HFFc6 (cell line): ENCODE results near the gene CCDC146. TPM values are rescaled to one million over a fixed set of nuclear protein-coding genes. Genes with fewer than 3 reads are reported as not detected.

Source experiments
- DNase-seq: peaks from one replicate; pipeline ENCODE4 v3.0.0-alpha.2; 2018
- H3K27ac Mint-ChIP-seq: 2 replicates; pipeline ENCODE4 v1.8.0; 2020; ENCODE audit warnings: mild to moderate bottlenecking, mixed read lengths
- H3K27me3 Mint-ChIP-seq: 2 replicates; pipeline ENCODE4 v1.8.0; 2021; ENCODE audit warnings: mild to moderate bottlenecking, moderate library complexity, mixed read lengths; ENCODE audit not compliant: insufficient read depth
- H3K36me3 Mint-ChIP-seq: 2 replicates; pipeline ENCODE4 v1.8.0; 2021; ENCODE audit warnings: low read depth, mixed read lengths
- H3K4me1 Mint-ChIP-seq: 2 replicates; pipeline ENCODE4 v1.8.0; 2020; ENCODE audit warnings: low read depth, mixed read lengths
- H3K4me3 Mint-ChIP-seq: 2 replicates; pipeline ENCODE4 v1.8.0; 2020; ENCODE audit warnings: mild to moderate bottlenecking, moderate library complexity, mixed read lengths
- H3K9me3 Mint-ChIP-seq: 2 replicates; pipeline ENCODE4 v1.8.0; 2020; ENCODE audit warnings: mild to moderate bottlenecking, mixed read lengths
- total RNA-seq, 6 experiments: library from RNA; stranded (reverse); fragmentation: NEBNext Ultra II Directional; extraction: Animal tissue kit (Norgen Biotek cat#: 25700); gene quantifications; 2 replicates in 1 of 6; 3 replicates in 5 of 6; pipeline ENCODE4 v1.2.3, GENCODE V29; 2021
- TF ChIP-seq, protein P1 (sequence below): fragments of 200-600 bp; sonication (generic); IDR thresholded peaks from 2 replicates; pipeline ENCODE4 v1.5.0; 2021; ENCODE audit warnings: antibody characterized with exemption, mild to moderate bottlenecking

CCDC146 gene
- total RNA-seq, 6 experiments from 2014 or later = 0.09 to 0.70 (median 0.57) TPM

DNA sequence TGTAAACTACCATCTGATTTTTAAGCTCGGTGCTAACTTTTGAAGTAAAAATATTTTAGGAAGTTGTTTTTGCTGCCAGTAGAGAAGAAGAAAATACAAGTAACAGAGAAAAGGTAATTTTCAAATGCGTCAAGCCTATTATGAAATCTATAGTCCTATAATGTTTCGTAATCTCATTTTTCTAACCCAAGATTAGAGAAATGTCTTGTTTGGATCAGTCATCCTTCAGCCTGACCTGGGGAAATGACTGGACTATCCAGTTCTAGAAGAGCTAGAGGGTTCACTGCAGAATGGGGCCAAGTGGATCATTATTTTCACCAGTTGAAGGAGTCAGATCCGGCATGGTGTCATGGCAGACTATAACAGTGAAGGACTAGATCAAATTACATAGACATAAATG is 139.9 kb downstream of the CCDC146 start:
- H3K27me3 Mint-ChIP-seq = no peaks in the 10 kb centered on the region; the same call in 1 of the 2 replicates
- peaks cover 19% of the 10 kb centered on the region for H3K4me1 Mint-ChIP-seq
- TF ChIP-seq, protein P1, sequence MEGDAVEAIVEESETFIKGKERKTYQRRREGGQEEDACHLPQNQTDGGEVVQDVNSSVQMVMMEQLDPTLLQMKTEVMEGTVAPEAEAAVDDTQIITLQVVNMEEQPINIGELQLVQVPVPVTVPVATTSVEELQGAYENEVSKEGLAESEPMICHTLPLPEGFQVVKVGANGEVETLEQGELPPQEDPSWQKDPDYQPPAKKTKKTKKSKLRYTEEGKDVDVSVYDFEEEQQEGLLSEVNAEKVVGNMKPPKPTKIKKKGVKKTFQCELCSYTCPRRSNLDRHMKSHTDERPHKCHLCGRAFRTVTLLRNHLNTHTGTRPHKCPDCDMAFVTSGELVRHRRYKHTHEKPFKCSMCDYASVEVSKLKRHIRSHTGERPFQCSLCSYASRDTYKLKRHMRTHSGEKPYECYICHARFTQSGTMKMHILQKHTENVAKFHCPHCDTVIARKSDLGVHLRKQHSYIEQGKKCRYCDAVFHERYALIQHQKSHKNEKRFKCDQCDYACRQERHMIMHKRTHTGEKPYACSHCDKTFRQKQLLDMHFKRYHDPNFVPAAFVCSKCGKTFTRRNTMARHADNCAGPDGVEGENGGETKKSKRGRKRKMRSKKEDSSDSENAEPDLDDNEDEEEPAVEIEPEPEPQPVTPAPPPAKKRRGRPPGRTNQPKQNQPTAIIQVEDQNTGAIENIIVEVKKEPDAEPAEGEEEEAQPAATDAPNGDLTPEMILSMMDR = no peak
- H3K27ac Mint-ChIP-seq = no peak overlapping the region
- no peak overlapping the region for H3K4me3 Mint-ChIP-seq
- H3K9me3 Mint-ChIP-seq = no peaks in the 10 kb centered on the region
- H3K36me3 Mint-ChIP-seq = no peaks in the 10 kb centered on the region
- DNase-seq = no peak

DNA sequence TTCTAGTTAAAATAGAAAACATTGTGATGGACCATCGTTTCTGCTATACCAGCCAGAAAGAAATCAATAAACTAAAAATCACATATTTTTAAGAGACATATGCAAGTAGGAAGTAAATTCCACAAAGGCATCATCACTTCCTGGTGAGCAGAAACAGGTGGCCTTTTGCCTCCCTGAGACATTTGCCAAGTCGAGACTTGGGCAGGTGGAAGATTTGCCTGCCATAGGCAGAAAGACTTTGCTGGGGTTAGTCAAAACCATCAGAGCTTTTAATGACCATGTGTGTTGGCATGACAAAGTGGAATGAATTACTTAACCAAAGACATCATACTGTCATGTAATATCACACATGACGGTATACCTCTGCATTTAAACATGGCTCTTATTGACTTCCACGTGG is 143.3 kb downstream of the CCDC146 start:
- H3K27ac Mint-ChIP-seq = no peak overlapping the region
- no peak overlapping the region for H3K4me3 Mint-ChIP-seq
- H3K27me3 Mint-ChIP-seq = peaks cover 7% of the 10 kb centered on the region
- no peak for DNase-seq
- peaks cover 4% of the 10 kb centered on the region; the same call in 1 of the 2 replicates for H3K9me3 Mint-ChIP-seq
- peaks cover 26% of the 10 kb centered on the region for H3K4me1 Mint-ChIP-seq
- TF ChIP-seq, protein P1 = no peak
- peaks cover 5% of the 10 kb centered on the region; the same call in 1 of the 2 replicates for H3K36me3 Mint-ChIP-seq

DNA sequence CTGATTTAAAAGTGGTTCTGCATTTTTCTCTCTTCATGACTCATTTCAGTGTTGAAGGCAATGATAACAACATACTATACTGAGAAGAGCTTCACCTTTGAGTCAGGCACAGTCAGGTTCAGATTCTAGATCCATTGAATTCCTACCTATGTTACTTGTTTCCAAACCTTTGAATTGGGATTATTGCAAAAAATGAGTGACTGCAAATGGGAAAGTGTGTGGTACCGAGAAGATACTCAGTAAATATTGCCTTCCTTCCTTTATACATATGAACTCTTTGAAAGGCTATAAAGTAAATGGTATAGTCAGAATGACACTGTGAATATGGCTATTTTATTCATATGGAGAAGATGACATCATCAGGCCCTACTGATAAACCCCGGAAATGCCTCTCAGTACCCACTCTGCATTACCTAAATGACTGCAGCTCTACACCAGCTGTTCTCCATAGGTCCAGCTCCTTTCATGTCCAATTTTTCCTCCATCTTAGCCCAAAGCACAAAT is 143.9 kb downstream of the CCDC146 start:
- DNase-seq = no peak
- peaks cover 11% of the 10 kb centered on the region for H3K27me3 Mint-ChIP-seq
- TF ChIP-seq, protein P1 = no peak

DNA sequence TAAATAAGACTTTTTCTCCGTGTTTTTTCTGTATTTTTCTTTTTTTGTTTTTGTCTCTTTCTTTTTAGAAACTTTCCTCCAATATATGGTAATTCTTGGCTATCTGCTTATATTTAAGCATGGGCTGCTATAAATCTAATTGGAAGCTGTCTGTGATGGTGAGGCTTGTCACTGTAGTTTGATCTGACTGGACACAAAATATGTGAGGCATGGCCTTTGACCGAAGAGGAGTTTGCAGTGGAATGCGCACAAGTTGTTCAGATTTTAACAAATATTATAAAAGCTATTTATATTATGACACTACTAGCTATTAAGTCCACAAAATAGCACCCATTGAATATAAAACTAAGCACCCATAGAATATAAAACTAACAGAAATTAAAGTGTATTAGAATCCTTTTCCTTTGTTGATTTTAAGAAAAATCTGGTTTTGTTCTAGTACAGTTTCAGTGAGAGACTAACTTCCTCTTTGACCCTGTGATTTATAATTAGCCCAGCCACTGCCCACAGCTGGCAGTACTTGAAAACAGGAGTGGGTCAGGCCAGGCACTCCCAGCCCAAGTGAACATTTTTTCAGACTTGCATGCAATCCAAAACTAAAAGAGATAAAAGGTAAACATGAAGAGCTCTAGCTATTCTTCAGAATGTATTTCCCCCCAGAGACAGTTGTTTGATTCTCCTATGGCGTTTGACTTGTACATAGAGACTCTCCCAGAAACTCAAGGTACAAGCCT is 147.1 kb downstream of the CCDC146 start:
- Mint-ChIP-seq H3K4me1 (peaks cover 26% of the 10 kb centered on the region), H3K27ac (no peak overlapping the region), H3K4me3 (no peak overlapping the region), H3K27me3 (peaks cover 11% of the 10 kb centered on the region), H3K36me3 (peaks cover 5% of the 10 kb centered on the region; the same call in 1 of the 2 replicates), H3K9me3 (peaks cover 4% of the 10 kb centered on the region; the same call in 1 of the 2 replicates)
- no peak for DNase-seq
- TF ChIP-seq, protein P1 = no peak

More for the DNA sequence above, 143.9 kb downstream of the CCDC146 start:
- Mint-ChIP-seq H3K4me3 (no peak overlapping the region), H3K4me1 (peaks cover 26% of the 10 kb centered on the region), H3K36me3 (peaks cover 5% of the 10 kb centered on the region; the same call in 1 of the 2 replicates), H3K27ac (no peak overlapping the region), H3K9me3 (peaks cover 4% of the 10 kb centered on the region; the same call in 1 of the 2 replicates)

DNA sequence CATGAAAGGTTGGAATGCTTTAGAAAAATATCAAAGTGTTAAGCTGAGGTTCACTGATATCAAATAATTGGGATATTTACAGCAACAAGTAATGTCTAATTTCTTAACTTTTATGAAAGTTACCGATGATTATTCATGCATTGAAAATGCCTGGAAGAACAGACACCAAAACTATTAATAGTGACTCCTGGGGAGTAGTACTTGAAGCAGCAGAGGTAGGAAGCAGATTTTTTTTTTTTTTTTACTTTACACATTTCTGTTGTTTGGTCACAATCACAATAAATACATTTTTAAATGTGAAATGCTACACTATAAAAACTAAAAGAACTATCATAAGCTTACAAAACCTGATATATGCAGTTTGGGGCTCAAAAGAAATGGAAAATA is 147.7 kb downstream of the CCDC146 start:
- peaks cover 26% of the 10 kb centered on the region for H3K4me1 Mint-ChIP-seq
- TF ChIP-seq, protein P1 = no peak
- no peak overlapping the region for H3K27ac Mint-ChIP-seq
- DNase-seq = no peak
- no peak overlapping the region for H3K4me3 Mint-ChIP-seq
- peaks cover 11% of the 10 kb centered on the region for H3K27me3 Mint-ChIP-seq
- peaks cover 4% of the 10 kb centered on the region; the same call in 1 of the 2 replicates for H3K9me3 Mint-ChIP-seq
- peaks cover 5% of the 10 kb centered on the region; the same call in 1 of the 2 replicates for H3K36me3 Mint-ChIP-seq
